Upper lobe of left lung (tissue), 4 donors: ENCODE data around the gene RBPJ.

ENCODE experiments used
- CTCF ChIP-seq, 6 experiments: fragments of 450-650 bp in 4 of 6; fragments of 200-600 bp in 2 of 6; sonication (generic) in 2 of 6; IDR thresholded peaks; one replicate each; pipeline ENCODE4 v1.5.1; 2016 to 2019; ENCODE audit warnings: antibody characterized with exemption in 6 of 6
- POLR2A ChIP-seq, 4 donors: fragments of 450-650 bp; IDR thresholded peaks; one replicate each; pipeline ENCODE4 v1.5.1; 2016 to 2017; ENCODE audit warnings: antibody characterized with exemption in 4 of 4, mild to moderate bottlenecking in 2 of 4
- POLR2AphosphoS5 ChIP-seq, 2 donors: sonication (generic); formaldehyde crosslinking; IDR thresholded peaks; one replicate each; pipeline ENCODE4 v1.5.1; 2017; ENCODE audit warnings: antibody characterized with exemption in 2 of 2

- TF ChIP-seq CTCF (IDR thresholded peaks at IDR 0.05): no peak
- no peak for TF ChIP-seq POLR2AphosphoS5 (IDR thresholded peaks at IDR 0.05)
- TF ChIP-seq POLR2A (IDR thresholded peaks at IDR 0.05): no peak
These were observed 38.9 kb upstream of the RBPJ start for GRCh38 chr4:26281881-26282280.
